HepG2 (cell line): ENCODE data around the gene EPN3. TPM values are rescaled to one million over a fixed set of nuclear protein-coding genes. Genes with fewer than 3 reads are reported as not detected.
A peak's percentile ranks its signal among the peaks of the same experiment; 100 is the strongest.

Experiments
- ARHGAP35 ChIP-seq: sonication (generic); formaldehyde crosslinking; IDR thresholded peaks from 2 replicates; pipeline ENCODE4 v1.9.0; 2022; ENCODE audit warnings: mild to moderate bottlenecking, inconsistent platforms, moderate library complexity, missing genetic modification reagents, borderline replicate concordance
- ATF7 ChIP-seq, 2 experiments: fragments of 450-650 bp in 1 of 2; sonication (generic) in 1 of 2; formaldehyde crosslinking in 1 of 2; IDR thresholded peaks; 2 replicates each; pipeline versions ENCODE4 v1.4.0 to v1.6.1; 2016 to 2020; ENCODE audit warnings: antibody characterized with exemption in 1 of 2, mild to moderate bottlenecking in 1 of 2, missing genetic modification reagents in 1 of 2
- CCAR2 ChIP-seq: fragments of 200-400 bp; formaldehyde crosslinking; optimal IDR thresholded peaks from 2 replicates; pipeline ENCODE3; 2018; ENCODE audit warnings: low read depth, mild to moderate bottlenecking, low read length, moderate library complexity
- CENPT ChIP-seq: sonication (generic); formaldehyde crosslinking; IDR thresholded peaks from 2 replicates; pipeline ENCODE4 v1.8.0; 2022; ENCODE audit warnings: low read depth, mild to moderate bottlenecking, moderate library complexity, missing genetic modification reagents
- HMGA1 ChIP-seq: sonication (generic); formaldehyde crosslinking; conservative IDR thresholded peaks from 2 replicates; pipeline ENCODE4 v1.4.0; 2020; ENCODE audit warnings: missing genetic modification reagents
- KDM2A ChIP-seq: sonication (generic); formaldehyde crosslinking; IDR thresholded peaks from 2 replicates; pipeline ENCODE4 v1.4.0; 2020; ENCODE audit warnings: low read depth, missing genetic modification reagents, borderline replicate concordance
- MED8 ChIP-seq: sonication (generic); formaldehyde crosslinking; IDR thresholded peaks from 2 replicates; pipeline ENCODE4 v1.8.1; 2023; ENCODE audit warnings: mild to moderate bottlenecking, missing genetic modification reagents; ENCODE audit not compliant: insufficient replicate concordance
- MIXL1 ChIP-seq: IDR thresholded peaks from 2 replicates; pipeline ENCODE4 v1.6.1; 2016
- NFKBIZ ChIP-seq: IDR thresholded peaks from 2 replicates; pipeline ENCODE4 v1.6.1; 2018; ENCODE audit warnings: missing genetic modification reagents, missing compliant biosample characterization
- PATZ1 ChIP-seq: sonication (generic); formaldehyde crosslinking; IDR thresholded peaks from 2 replicates; pipeline ENCODE4 v1.4.0; 2020; ENCODE audit warnings: missing genetic modification reagents
- PHF5A ChIP-seq: IDR thresholded peaks from one replicate; pipeline ENCODE4 v1.6.1; 2018; ENCODE audit warnings: low read depth, missing genetic modification reagents; ENCODE audit not compliant: unreplicated experiment
- REPIN1 ChIP-seq: sonication (generic); formaldehyde crosslinking; IDR thresholded peaks from 2 replicates; pipeline ENCODE4 v1.8.0; 2022; ENCODE audit warnings: missing genetic modification reagents, low read depth, mild to moderate bottlenecking, borderline replicate concordance
- SRF ChIP-seq: IDR thresholded peaks from 2 replicates; pipeline ENCODE4 v1.6.1; 2011; ENCODE audit warnings: mild to moderate bottlenecking, low read depth, low read length, moderate library complexity
- TARDBP ChIP-seq: sonication (generic); formaldehyde crosslinking; IDR thresholded peaks from 2 replicates; pipeline ENCODE4 v1.8.0; 2022; ENCODE audit warnings: mild to moderate bottlenecking, missing genetic modification reagents
- TMF1 ChIP-seq: sonication (generic); formaldehyde crosslinking; IDR thresholded peaks from 2 replicates; pipeline ENCODE4 v1.8.1; 2022; ENCODE audit warnings: low read depth, missing genetic modification reagents
- YEATS4 ChIP-seq: sonication (generic); formaldehyde crosslinking; IDR thresholded peaks from 2 replicates; pipeline ENCODE4 v1.4.0; 2020; ENCODE audit warnings: missing genetic modification reagents, borderline replicate concordance
- ZFP36L2 ChIP-seq: sonication (generic); formaldehyde crosslinking; IDR thresholded peaks from 2 replicates; pipeline ENCODE4 v1.4.0; 2020; ENCODE audit warnings: missing genetic modification reagents
- ZNF12 ChIP-seq: sonication (generic); formaldehyde crosslinking; IDR thresholded peaks from 2 replicates; pipeline ENCODE4 v1.5.0; 2020; ENCODE audit warnings: missing genetic modification reagents
- ZNF263 ChIP-seq: sonication (generic); formaldehyde crosslinking; IDR thresholded peaks from 2 replicates; pipeline ENCODE4 v1.4.0; 2020; ENCODE audit warnings: missing genetic modification reagents
- ZNF292 ChIP-seq: sonication (generic); formaldehyde crosslinking; IDR thresholded peaks from 2 replicates; pipeline ENCODE4 v1.8.1; 2022; ENCODE audit warnings: mild to moderate bottlenecking, low read depth, missing genetic modification reagents, borderline replicate concordance
- ZNF33A ChIP-seq: sonication (generic); formaldehyde crosslinking; IDR thresholded peaks from 2 replicates; pipeline ENCODE4 v1.5.1; 2020; ENCODE audit warnings: missing genetic modification reagents, mild to moderate bottlenecking, moderate library complexity, borderline replicate concordance
- ZNF768 ChIP-seq: sonication (generic); formaldehyde crosslinking; IDR thresholded peaks from 2 replicates; pipeline ENCODE4 v1.4.0; 2020; ENCODE audit warnings: missing genetic modification reagents
- polyA plus RNA-seq, 8 experiments: library from polyadenylated mRNA; depleted of rRNA in 3 of 8; stranded (reverse) in 7 of 8; unstranded in 1 of 8; fragments of >200 nt; fragmentation: Illumina TruSeq in 4 of 8; extraction: Trizol in 4 of 8; gene quantifications; 2 replicates each; pipeline versions ENCODE4 v1.2.1 to v1.2.3, GENCODE V29; 2011 to 2016; ENCODE audit warnings: low read depth in 4 of 8, missing spikeins in 1 of 8, mixed read lengths in 1 of 8; ENCODE audit not compliant: insufficient read depth in 1 of 8
- total RNA-seq, 5 experiments: library from RNA; depleted of rRNA; stranded (reverse); fragments of >200 nt; fragmentation: Illumina TruSeq; extraction: Trizol; gene quantifications; 2 replicates each; pipeline ENCODE4 v1.2.3, GENCODE V29; 2016; ENCODE audit warnings: low read depth in 1 of 5
- TF ChIP-seq, protein P1 (sequence below): sonication (generic); formaldehyde crosslinking; IDR thresholded peaks from 2 replicates; pipeline ENCODE4 v1.5.0; 2020; ENCODE audit warnings: missing genetic modification reagents, mild to moderate bottlenecking, borderline replicate concordance
- TF ChIP-seq, protein P2 (sequence below): IDR thresholded peaks from 2 replicates; pipeline ENCODE4 v1.6.1; 2016; ENCODE audit warnings: low read depth, borderline replicate concordance
- TF ChIP-seq, protein P3 (sequence below): sonication (generic); formaldehyde crosslinking; IDR thresholded peaks from 2 replicates; pipeline ENCODE4 v1.8.0; 2022; ENCODE audit warnings: mild to moderate bottlenecking, missing genetic modification reagents, borderline replicate concordance

EPN3 gene
- total and polyA plus RNA-seq, 2 of the 13 experiments (the other 11 are each of a cell fraction or from before 2014, with no cell fraction given): 0.11 to 0.95 TPM

DNA sequence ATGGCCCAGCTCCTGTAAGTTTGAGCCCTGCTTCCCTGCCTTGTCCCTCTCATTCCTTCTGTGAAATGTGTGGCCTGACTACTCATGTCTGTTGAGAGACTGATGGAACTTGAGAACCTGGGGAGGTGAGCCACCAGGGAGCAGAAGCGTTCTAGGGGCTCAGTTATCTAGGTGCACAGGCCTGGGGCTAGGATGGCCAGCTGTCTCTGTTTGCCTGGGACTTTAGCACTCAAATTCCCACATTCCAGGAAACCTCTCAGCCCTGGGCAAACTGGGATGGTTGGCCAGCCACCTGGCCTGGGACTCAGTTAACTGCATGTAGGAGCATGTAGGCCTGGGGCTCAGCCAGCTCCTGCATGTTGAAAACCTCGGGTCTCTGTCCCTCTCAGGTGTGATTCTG lies 9.3 kb upstream of the EPN3 start (continued):
- no peak for TF ChIP-seq ZNF263 (CRISPR knock-in tag)
- no peak for TF ChIP-seq TARDBP (CRISPR knock-in tag)
- TF ChIP-seq, protein P1, sequence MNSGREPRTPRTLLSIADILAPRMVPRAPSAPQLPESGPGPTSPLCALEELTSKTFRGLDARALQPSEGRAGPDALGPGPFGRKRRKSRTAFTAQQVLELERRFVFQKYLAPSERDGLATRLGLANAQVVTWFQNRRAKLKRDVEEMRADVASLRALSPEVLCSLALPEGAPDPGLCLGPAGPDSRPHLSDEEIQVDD (CRISPR knock-in tag): 0 out of 2 replicates have a peak, but pooled peaks have one; percentile 44
- TF ChIP-seq MED8 (CRISPR knock-in tag): no peak
- TF ChIP-seq KDM2A (CRISPR knock-in tag): 0 out of 2 replicates have a peak, but pooled peaks have one; percentile 8
- TF ChIP-seq, protein P2, sequence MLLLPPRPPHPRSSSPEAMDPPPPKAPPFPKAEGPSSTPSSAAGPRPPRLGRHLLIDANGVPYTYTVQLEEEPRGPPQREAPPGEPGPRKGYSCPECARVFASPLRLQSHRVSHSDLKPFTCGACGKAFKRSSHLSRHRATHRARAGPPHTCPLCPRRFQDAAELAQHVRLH: no peak
- TF ChIP-seq SRF: no peak
- TF ChIP-seq NFKBIZ: no peak
- TF ChIP-seq ZNF12: no peak
- no peak for TF ChIP-seq PHF5A (CRISPR knock-in tag)
- TF ChIP-seq ATF7 (IDR thresholded peaks at IDR 0.05): no peak
- no peak for TF ChIP-seq ATF7 (CRISPR knock-in tag; IDR thresholded peaks at IDR 0.05)
- no peak for TF ChIP-seq ZNF292 (CRISPR knock-in tag)
- no peak for TF ChIP-seq REPIN1
- no peak for TF ChIP-seq ZFP36L2 (CRISPR knock-in tag)
- TF ChIP-seq MIXL1: no peak
- TF ChIP-seq, protein P3, sequence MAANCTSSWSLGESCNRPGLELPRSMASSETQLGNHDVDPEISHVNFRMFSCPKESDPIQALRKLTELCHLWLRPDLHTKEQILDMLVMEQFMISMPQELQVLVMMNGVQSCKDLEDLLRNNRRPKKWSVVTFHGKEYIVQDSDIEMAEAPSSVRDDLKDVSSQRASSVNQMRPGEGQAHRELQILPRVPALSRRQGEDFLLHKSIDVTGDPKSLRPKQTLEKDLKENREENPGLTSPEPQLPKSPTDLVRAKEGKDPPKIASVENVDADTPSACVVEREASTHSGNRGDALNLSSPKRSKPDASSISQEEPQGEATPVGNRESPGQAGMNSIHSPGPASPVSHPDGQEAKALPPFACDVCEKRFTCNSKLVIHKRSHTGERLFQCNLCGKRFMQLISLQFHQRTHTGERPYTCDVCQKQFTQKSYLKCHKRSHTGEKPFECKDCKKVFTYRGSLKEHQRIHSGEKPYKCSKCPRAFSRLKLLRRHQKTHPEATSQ (CRISPR knock-in tag): no peak
- TF ChIP-seq ARHGAP35 (CRISPR knock-in tag): no peak
- TF ChIP-seq CCAR2: no peak
- 0 out of 2 replicates have a peak, but pooled peaks have one; percentile 13 for TF ChIP-seq ZNF768 (CRISPR knock-in tag)
- TF ChIP-seq CENPT (CRISPR knock-in tag): no peak
- TF ChIP-seq ZNF33A (CRISPR knock-in tag): no peak
- no peak for TF ChIP-seq TMF1
- TF ChIP-seq PATZ1 (CRISPR knock-in tag): 0 out of 2 replicates have a peak, but pooled peaks have one; percentile 17
- TF ChIP-seq HMGA1 (CRISPR knock-in tag): no peak
- no peak for TF ChIP-seq YEATS4
